RWPE2 (cell line): Measurements from ENCODE around the gene SLC12A7.
"Not testable (repeated sequence)": the region's sequence is repeated elsewhere in the genome, so short reads cannot be mapped to it uniquely, and the experiment has no call there.

Source experiments
- ATAC-seq: fragments of 200-7000 bp; cut with Tn5 transposase; 3 replicates; pipeline ENCODE4 v1.9.1; 2021; ENCODE audit warnings: low read depth
- DNase-seq: peaks from one replicate; pipeline ENCODE4 v3.0.0-alpha.2; 2020; ENCODE audit warnings: low spot score
- H3K27ac ChIP-seq: fragments of 450-650 bp; 2 replicates; pipeline ENCODE4 v1.5.1; 2017; ENCODE audit warnings: mild to moderate bottlenecking; ENCODE audit not compliant: poor library complexity, severe bottlenecking
- H3K27me3 ChIP-seq: fragments of 250-450 bp; sonication (Bioruptor Pico); 2 replicates; pipeline ENCODE4 v1.5.1; 2021; ENCODE audit warnings: mild to moderate bottlenecking, moderate library complexity; ENCODE audit not compliant: insufficient read depth, poor library complexity, severe bottlenecking
- H3K36me3 ChIP-seq: fragments of 250-450 bp; sonication (Bioruptor Pico); 2 replicates; pipeline ENCODE4 v1.5.1; 2020; ENCODE audit warnings: low read depth, mild to moderate bottlenecking, moderate library complexity
- H3K4me1 ChIP-seq: fragments of 250-450 bp; sonication (Bioruptor Pico); 2 replicates; pipeline ENCODE4 v1.5.1; 2021; ENCODE audit warnings: mild to moderate bottlenecking, moderate library complexity; ENCODE audit not compliant: insufficient read depth, poor library complexity, severe bottlenecking
- H3K4me3 ChIP-seq: fragments of 250-450 bp; sonication (Bioruptor Pico); 2 replicates; pipeline ENCODE4 v1.5.1; 2021; ENCODE audit warnings: mild to moderate bottlenecking, moderate library complexity; ENCODE audit not compliant: severe bottlenecking
- H3K9me3 ChIP-seq: fragments of 250-450 bp; sonication (Bioruptor Pico); 2 replicates; pipeline ENCODE4 v1.5.1; 2021; ENCODE audit warnings: mild to moderate bottlenecking, moderate library complexity; ENCODE audit not compliant: severe bottlenecking
- CTCF ChIP-seq: fragments of 450-650 bp; IDR thresholded peaks from one replicate; pipeline ENCODE4 v1.5.1; 2017; ENCODE audit warnings: mild to moderate bottlenecking, moderate library complexity; ENCODE audit not compliant: poor library complexity, severe bottlenecking

Gene SLC12A7

DNA sequence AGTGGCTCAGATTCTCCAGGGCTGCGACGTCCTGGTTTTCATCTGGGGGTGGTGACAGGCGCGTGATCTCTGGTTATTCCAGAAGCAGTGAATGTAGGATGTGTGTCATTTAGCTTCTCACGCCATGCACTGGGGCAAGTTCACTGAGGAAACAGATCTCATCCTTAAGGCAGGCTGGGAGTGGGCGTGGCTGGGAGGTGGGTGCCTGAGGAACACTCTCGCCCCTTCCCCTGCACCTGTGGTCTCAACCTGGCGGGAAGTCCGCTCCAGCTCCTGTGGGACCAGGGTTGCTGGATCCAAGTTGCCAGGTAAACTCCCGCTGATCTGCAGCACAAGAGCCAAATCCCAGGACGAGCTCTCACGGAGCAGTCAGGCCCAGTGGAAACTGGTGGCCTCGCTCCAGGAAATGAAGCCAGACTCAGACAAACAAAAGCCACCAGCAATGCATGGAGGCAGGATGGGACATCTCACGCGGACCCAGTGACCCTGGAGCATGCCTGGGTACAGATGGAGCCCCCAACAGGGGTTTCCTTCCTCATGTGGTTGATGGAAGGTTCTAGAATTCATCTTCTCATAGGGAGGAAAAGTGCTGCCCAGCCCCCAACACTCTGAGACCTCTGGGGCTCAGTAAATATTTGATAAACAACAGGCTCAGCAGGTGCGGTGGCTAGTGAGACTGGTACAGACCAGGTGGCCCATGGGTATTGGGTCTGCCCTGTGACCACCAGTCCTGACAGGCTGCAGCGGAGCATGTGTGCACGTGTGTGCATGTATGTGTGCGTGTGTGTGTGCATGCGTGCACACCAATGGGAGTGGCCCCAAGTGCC is 16.3 kb upstream of the SLC12A7 start:
- H3K36me3 ChIP-seq, result no peaks in the 10 kb centered on the region
- no peak overlapping the region for H3K4me3 ChIP-seq
- H3K27me3 ChIP-seq, result no peaks in the 10 kb centered on the region
- DNase-seq (no peak), ATAC-seq (no peak)
- H3K9me3 ChIP-seq, result no peaks in the 10 kb centered on the region
- peaks cover 10% of the 10 kb centered on the region for H3K4me1 ChIP-seq
- H3K27ac ChIP-seq, result no peak overlapping the region
- TF ChIP-seq CTCF, result no peak

GRCh38 chr5:1125695-1126094 is 13.8 kb upstream of the SLC12A7 start:
- not testable (repeated sequence) for H3K27me3 ChIP-seq, DNase-seq, H3K9me3 ChIP-seq, H3K4me1 ChIP-seq, ATAC-seq, H3K4me3 ChIP-seq, H3K27ac ChIP-seq, H3K36me3 ChIP-seq

DNA sequence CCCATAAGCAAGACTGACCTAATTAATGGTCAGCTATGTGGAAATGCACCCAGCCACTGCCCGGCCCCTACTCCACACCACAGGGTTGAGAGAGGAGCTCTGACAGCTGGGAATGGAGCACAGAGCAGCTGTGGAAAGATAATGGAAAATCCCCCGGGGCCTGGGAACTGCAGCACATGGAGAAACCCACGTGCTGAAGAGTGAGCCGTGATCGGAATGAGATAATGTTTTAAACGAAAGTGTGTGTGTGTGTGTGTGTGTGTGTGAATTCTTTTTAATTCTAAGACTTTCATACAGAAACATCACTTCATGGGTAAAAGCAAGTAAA is 13.1 kb upstream of the SLC12A7 start:
- TF ChIP-seq CTCF, result no peak
- Histone ChIP-seq H3K4me3 (no peak overlapping the region), H3K9me3 (no peaks in the 10 kb centered on the region), H3K4me1 (peaks cover 5% of the 10 kb centered on the region), H3K27me3 (peaks cover 2% of the 10 kb centered on the region), H3K36me3 (no peaks in the 10 kb centered on the region), H3K27ac (no peak overlapping the region)
- ATAC-seq (no peak), DNase-seq (no peak)

DNA sequence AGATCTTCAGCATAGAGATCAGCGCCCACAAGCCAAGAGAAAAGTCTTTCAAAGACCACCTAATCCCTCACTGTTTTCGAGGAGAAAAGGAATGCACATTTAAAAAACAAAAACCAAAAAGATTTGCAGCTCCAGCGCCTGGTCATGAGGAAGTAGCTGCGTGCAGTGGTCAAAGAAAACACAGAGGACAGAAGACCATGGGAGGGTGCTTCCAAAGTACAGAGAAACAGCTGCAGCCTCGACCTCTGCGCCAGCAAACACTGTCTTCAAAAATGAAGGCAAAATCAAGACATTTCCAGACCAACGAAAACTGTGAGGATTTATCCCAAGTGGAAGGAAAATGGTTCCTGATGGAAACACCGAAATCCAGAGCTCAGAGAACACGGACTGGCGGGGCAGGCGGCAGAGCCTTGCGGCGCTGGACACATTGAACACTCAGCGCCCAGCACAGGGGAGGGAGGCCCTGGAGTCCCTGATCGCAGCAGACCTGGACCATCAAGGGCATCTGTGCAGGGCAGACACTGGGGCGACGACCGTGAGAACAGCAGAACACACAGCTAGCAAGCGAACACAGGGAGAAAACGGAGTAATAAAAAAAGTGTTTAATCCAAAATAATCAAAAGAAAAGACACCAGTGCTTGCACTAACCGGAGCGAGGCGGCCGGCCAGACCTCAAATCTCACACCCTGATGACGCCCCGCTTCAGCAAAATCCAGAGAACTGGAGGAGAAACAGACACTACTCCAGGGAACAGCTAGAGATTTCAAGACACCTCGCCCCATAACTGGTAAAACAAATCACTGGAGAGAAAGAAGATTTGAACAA is 12.6 kb upstream of the SLC12A7 start:
- DNase-seq (no peak), ATAC-seq (no peak)
- Histone ChIP-seq H3K4me3 (no peak overlapping the region), H3K4me1 (no peaks in the 10 kb centered on the region), H3K27me3 (peaks cover 2% of the 10 kb centered on the region), H3K36me3 (no peaks in the 10 kb centered on the region), H3K9me3 (no peaks in the 10 kb centered on the region), H3K27ac (no peak overlapping the region)
- TF ChIP-seq CTCF, result no peak

DNA sequence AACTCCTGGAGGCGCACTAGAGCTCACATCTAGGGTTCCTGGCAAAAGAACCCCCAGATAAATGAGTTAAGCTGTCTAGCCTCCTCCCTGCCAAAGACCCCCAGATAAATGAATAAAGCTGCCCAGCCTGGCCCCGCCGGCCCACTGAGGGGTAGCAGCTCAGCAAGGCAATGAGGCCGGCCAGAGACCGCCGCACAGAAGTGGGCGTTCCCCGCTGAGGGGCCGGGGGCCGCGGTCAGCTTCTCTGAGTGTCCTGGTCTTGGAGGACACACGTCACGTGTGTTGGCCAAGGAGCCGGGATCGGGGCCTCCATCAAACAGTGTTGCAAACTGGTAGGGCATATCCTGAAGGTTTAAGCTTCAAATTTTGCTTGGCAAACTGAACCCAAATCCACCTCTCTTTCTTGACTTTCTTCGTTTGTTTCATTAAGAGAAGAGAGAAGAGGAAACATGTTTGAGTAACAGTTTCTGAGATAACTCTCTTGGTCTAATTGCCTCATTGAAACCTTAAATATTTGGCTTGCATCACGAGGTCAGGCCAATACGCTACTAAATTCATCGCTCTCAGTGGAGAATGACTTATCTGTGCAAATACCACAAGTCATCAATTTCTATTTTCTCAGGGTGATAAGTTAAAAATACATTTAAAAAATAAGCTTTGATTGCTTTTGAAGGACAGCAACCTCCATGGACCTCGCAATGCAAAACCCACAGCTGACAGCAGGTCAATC is 11.7 kb upstream of the SLC12A7 start:
- no peak for ATAC-seq
- Histone ChIP-seq H3K4me3 (no peak overlapping the region), H3K27me3 (peaks cover 2% of the 10 kb centered on the region), H3K27ac (no peak overlapping the region), H3K36me3 (no peaks in the 10 kb centered on the region), H3K9me3 (no peaks in the 10 kb centered on the region), H3K4me1 (peaks cover under 1% of the 10 kb centered on the region)
- DNase-seq, result no peak
- TF ChIP-seq CTCF, result no peak
